Gastroesophageal sphincter (tissue), 2 donors: ENCODE measurements around the gene RNF187.

ENCODE experiments used
- EP300 ChIP-seq: sonication (generic); formaldehyde crosslinking; IDR thresholded peaks from one replicate; pipeline ENCODE4 v1.6.1; 2017; ENCODE audit warnings: antibody characterized with exemption, mild to moderate bottlenecking
- POLR2A ChIP-seq, 2 donors: fragments of 450-650 bp; IDR thresholded peaks; one replicate each; pipeline ENCODE4 v1.6.1; 2017; ENCODE audit warnings: antibody characterized with exemption in 2 of 2, mild to moderate bottlenecking in 2 of 2, moderate library complexity in 1 of 2

GRCh38 chr1:228541725-228542124, 54.5 kb downstream of the RNF187 start:
- TF ChIP-seq EP300 (no peak), POLR2A (IDR thresholded peaks at IDR 0.05) (no peak)
